ENCODE data around the gene TOM1. TPM values are rescaled to one million over a fixed set of nuclear protein-coding genes. Genes with fewer than 3 reads are reported as not detected.
A peak's percentile ranks its signal among the peaks of the same experiment; 100 is the strongest.

Gene TOM1
- total and polyA plus RNA-seq, 2 experiments from 2014 or later: 108 to 114 TPM

DNA sequence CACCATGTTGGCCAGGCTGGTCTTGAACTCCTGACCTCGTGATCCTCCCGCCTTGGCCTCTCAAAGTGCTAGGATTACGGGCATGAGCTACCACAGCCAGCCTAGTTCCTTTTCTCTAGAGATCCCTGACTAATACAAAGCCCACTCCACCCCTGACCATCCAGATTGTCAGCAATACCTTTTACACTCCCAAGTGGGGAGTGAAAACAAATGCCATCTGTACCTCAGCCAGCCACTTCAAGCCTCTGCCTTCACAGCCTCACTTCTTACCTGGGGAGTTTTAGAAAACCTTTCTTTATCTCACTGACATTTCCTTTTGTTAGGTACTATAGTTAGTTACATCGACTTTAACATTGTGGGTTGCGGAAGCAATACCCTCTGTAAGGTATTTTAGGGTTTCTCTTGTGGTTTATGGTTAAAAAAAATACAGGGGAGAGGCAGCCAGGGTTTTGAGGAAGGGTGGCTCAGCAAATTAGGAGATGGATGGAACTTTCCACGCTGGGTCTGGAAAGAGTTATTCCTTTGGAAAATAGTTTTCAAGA lies 8.9 kb downstream of the TOM1 start:
- H3K4me2 ChIP-seq: no peak overlapping the region
- H3K9me2 ChIP-seq (replicated peaks; ENCODE audit: insufficient read depth): no peaks in the 10 kb centered on the region
- H4K20me1 ChIP-seq (ENCODE audit: insufficient read depth, poor library complexity, severe bottlenecking): peaks cover 19% of the 10 kb centered on the region
- no peaks in the 10 kb centered on the region for H3K9me3 ChIP-seq (ENCODE audit: low read depth)
- H3K79me2 ChIP-seq: peaks cover 79% of the 10 kb centered on the region
- no peak overlapping the region for H2AFZ ChIP-seq
- TF ChIP-seq CTCF (IDR thresholded peaks at IDR 0.05; ENCODE audit: poor library complexity) (no peak), EZH2 (IDR thresholded peaks at IDR 0.05; ENCODE audit: borderline replicate concordance) (no peak), EZH2phosphoT487 (IDR thresholded peaks at IDR 0.05; ENCODE audit: low read depth, severe bottlenecking, unreplicated experiment) (no peak)
- no peak for DNase-seq (ENCODE audit: low spot score)
- no peak overlapping the region for H3K4me3 ChIP-seq
- peaks cover 31% of the 10 kb centered on the region for H3K4me1 ChIP-seq (ENCODE audit: insufficient read depth)
- no peak overlapping the region for H3K27ac ChIP-seq
- no peaks in the 10 kb centered on the region for H3K27me3 ChIP-seq
- WGBS (ENCODE audit: low lambda C conversion rate, missing lambda C conversion rate): 95% methylated on average over 6 of the region's 6 CpGs
- H3K36me3 ChIP-seq (replicated peaks; ENCODE audit: insufficient read depth, low read depth): no peaks in the 10 kb centered on the region

GRCh38 chr22:35310556-35311550 lies 11.2 kb downstream of the TOM1 start:
- no peaks in the 10 kb centered on the region for H3K36me3 ChIP-seq (replicated peaks; ENCODE audit: insufficient read depth, low read depth)
- H3K27me3 ChIP-seq: no peaks in the 10 kb centered on the region
- no peak overlapping the region for H2AFZ ChIP-seq
- peaks cover 40% of the 10 kb centered on the region for H3K4me1 ChIP-seq (ENCODE audit: insufficient read depth)
- H3K9me2 ChIP-seq (replicated peaks; ENCODE audit: insufficient read depth): no peaks in the 10 kb centered on the region
- peak overlapping the region; percentile 94 for H3K27ac ChIP-seq
- TF ChIP-seq EZH2phosphoT487 (IDR thresholded peaks at IDR 0.05; ENCODE audit: low read depth, severe bottlenecking, unreplicated experiment): no peak
- TF ChIP-seq EZH2 (IDR thresholded peaks at IDR 0.05; ENCODE audit: borderline replicate concordance): no peak
- TF ChIP-seq CTCF (IDR thresholded peaks at IDR 0.05; ENCODE audit: poor library complexity): no peak
- H3K4me2 ChIP-seq: peak overlapping the region; percentile 69
- peaks cover 42% of the 10 kb centered on the region for H4K20me1 ChIP-seq (ENCODE audit: insufficient read depth, poor library complexity, severe bottlenecking)
- H3K9me3 ChIP-seq (ENCODE audit: low read depth): no peaks in the 10 kb centered on the region
- H3K79me2 ChIP-seq: peaks cover 83% of the 10 kb centered on the region
- peak; percentile 53 for DNase-seq (ENCODE audit: low spot score)
- 58% methylated on average over 18 of the region's 18 CpGs for WGBS (ENCODE audit: low lambda C conversion rate, missing lambda C conversion rate)
- no peak overlapping the region for H3K4me3 ChIP-seq

DNA sequence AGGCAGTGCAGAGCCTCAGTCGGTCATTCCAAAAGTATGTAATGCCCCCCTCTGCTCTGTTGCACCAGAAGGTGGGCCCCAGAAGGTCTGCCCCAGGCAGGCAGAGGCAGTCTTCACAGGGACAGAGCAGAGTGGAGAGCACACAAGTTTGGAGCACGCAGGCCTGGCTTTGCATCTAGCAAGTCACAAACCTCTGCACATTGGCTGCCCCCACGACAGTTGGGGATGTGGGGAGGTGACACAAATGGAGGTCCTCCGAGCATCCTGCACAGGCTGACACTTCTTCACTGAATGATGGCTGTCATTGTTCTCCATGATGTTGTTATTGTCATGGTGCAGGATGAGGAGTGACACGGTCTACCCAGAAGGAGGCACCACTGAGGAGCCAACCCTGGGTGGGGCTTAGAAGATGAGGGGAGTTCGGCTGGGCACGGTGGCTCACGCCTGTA lies 11.9 kb downstream of the TOM1 start:
- DNase-seq (ENCODE audit: low spot score): no peak
- no peak for TF ChIP-seq EZH2 (IDR thresholded peaks at IDR 0.05; ENCODE audit: borderline replicate concordance)
- no peak for TF ChIP-seq EZH2phosphoT487 (IDR thresholded peaks at IDR 0.05; ENCODE audit: low read depth, severe bottlenecking, unreplicated experiment)
- no peak for TF ChIP-seq CTCF (IDR thresholded peaks at IDR 0.05; ENCODE audit: poor library complexity)
- H3K79me2 ChIP-seq: peaks cover 83% of the 10 kb centered on the region
- H3K27me3 ChIP-seq: no peaks in the 10 kb centered on the region
- 85% methylated on average over 8 of the region's 8 CpGs for WGBS (ENCODE audit: low lambda C conversion rate, missing lambda C conversion rate)
- no peaks in the 10 kb centered on the region for H3K9me3 ChIP-seq (ENCODE audit: low read depth)
- H3K27ac ChIP-seq: peak overlapping the region; percentile 94
- no peaks in the 10 kb centered on the region for H3K9me2 ChIP-seq (replicated peaks; ENCODE audit: insufficient read depth)
- H2AFZ ChIP-seq: no peak overlapping the region
- H3K4me3 ChIP-seq: no peak overlapping the region
- peaks cover 46% of the 10 kb centered on the region for H4K20me1 ChIP-seq (ENCODE audit: insufficient read depth, poor library complexity, severe bottlenecking)
- peaks cover 40% of the 10 kb centered on the region for H3K4me1 ChIP-seq (ENCODE audit: insufficient read depth)
- peak overlapping the region; percentile 69 for H3K4me2 ChIP-seq
- H3K36me3 ChIP-seq (replicated peaks; ENCODE audit: insufficient read depth, low read depth): no peaks in the 10 kb centered on the region
